Stimulated activated CD8-positive, alpha-beta memory T cell treated with anti-CD3 and anti-CD28 coated beads, Interleukin-12 subunit alpha, Interleukin-12 subunit beta, amount 100 ng/mL, for 1 hour (primary cell): ENCODE measurements around the gene SOCS1.
"Not testable (repeated sequence)": the region's sequence is repeated elsewhere in the genome, so short reads cannot be mapped to it uniquely, and the experiment has no call there.

ENCODE experiments used
- DNase-seq: peaks from one replicate; pipeline ENCODE4 v3.0.0-alpha.2; 2020; ENCODE audit warnings: low read depth

Gene SOCS1

GRCh38 chr16:11224894-11225676, 30.9 kb downstream of the SOCS1 start:
- peak; percentile 50 for DNase-seq

GRCh38 chr16:11224096-11224893, 31.7 kb downstream of the SOCS1 start:
- DNase-seq: no peak

- DNase-seq: not testable (repeated sequence)
Observed at GRCh38 chr16:11220507-11220906, 35.5 kb downstream of the SOCS1 start.

GRCh38 chr16:11219178-11219577, 36.8 kb downstream of the SOCS1 start:
- no peak for DNase-seq

GRCh38 chr16:11218604-11218962, 37.4 kb downstream of the SOCS1 start:
- DNase-seq: no peak

- no peak for DNase-seq
Observed at GRCh38 chr16:11217651-11218603, 38.1 kb downstream of the SOCS1 start.

- no peak for DNase-seq
Observed at GRCh38 chr16:11215935-11216556, 40.0 kb downstream of the SOCS1 start.

- no peak for DNase-seq
Observed at GRCh38 chr16:11213799-11214198, 42.2 kb downstream of the SOCS1 start.

GRCh38 chr16:11213373-11213772, 42.6 kb downstream of the SOCS1 start:
- no peak for DNase-seq

- no peak for DNase-seq
Observed at GRCh38 chr16:11212798-11213196, 43.2 kb downstream of the SOCS1 start.

GRCh38 chr16:11211977-11212797, 43.8 kb downstream of the SOCS1 start:
- DNase-seq: no peak

- DNase-seq: no peak
Observed at GRCh38 chr16:11211061-11211976, 44.7 kb downstream of the SOCS1 start.

GRCh38 chr16:11210260-11210659, 45.7 kb downstream of the SOCS1 start:
- DNase-seq: no peak

- no peak for DNase-seq
Observed at GRCh38 chr16:11208916-11209665, 46.9 kb downstream of the SOCS1 start.

GRCh38 chr16:11207646-11208045, 48.4 kb downstream of the SOCS1 start:
- DNase-seq: no peak

GRCh38 chr16:11205754-11206581, 50.0 kb downstream of the SOCS1 start:
- no peak for DNase-seq

GRCh38 chr16:11205065-11205699, 50.8 kb downstream of the SOCS1 start:
- DNase-seq: no peak
